GM19099 (cell line): ENCODE results near the gene SLC1A2.

Source experiments
- POLR2A ChIP-seq: IDR thresholded peaks from 3 replicates; pipeline ENCODE4 v1.6.1; 2011; ENCODE audit warnings: low read depth; ENCODE audit not compliant: insufficient read length; ENCODE audit errors: extremely low read depth

SLC1A2 gene

DNA sequence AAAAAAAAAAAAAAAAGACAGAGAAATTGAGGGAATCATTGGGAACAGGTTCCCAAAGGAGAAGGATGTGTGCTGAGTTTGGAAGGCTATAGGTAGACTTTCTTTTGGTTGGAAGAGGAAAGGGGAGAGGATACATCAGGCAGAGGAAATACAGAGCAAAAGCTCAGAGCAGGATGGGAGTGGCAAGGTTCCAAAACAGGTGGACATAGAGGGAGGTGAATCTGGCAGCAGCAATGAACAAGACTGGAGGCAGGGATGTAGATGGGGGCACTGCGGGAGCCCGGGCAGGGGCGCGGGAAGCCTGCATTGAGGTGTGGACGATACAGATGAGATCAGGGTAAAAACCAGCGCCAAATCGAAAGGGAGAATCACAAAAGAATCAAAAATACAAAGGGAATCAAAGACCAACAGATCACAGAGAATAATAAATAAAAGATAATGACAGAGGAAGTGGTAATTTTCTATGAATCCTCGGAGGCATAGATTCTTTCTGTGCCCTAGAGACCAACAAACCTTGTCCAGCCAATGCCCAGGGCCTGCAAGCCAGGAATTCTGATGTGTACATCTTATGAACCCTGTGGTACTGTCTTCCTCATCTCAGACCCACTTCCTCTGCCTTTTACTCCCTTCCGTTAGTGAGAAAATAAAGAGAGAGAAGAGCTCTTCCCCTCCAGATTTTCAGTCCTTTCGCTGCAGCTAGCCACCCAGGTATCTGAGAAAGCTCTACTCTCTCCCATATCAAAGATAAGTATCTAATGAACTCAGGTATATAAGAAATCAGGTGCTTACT, 70.3 kb downstream of the SLC1A2 start:
- no peak for TF ChIP-seq POLR2A

DNA sequence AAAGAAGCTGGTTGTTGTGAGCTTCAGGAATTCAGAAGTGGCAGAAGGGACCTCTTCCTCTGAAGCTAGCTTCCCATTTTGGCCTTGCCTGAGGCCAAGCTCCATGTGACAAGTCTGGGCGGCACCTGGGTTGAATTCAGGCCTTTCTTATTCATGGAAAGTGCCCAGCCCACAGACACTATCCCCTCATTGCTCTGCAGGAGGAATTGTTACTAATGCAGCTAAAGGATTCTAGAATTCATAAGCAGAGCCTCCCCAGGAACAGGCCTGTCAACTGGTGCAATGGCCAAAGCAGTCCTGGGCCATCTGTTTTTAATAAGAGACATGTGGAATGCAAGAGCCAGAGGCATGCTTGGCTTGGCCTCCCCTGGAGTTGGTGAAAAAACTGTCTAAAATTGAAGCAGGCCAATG, 71.4 kb downstream of the SLC1A2 start:
- TF ChIP-seq POLR2A = no peak

DNA sequence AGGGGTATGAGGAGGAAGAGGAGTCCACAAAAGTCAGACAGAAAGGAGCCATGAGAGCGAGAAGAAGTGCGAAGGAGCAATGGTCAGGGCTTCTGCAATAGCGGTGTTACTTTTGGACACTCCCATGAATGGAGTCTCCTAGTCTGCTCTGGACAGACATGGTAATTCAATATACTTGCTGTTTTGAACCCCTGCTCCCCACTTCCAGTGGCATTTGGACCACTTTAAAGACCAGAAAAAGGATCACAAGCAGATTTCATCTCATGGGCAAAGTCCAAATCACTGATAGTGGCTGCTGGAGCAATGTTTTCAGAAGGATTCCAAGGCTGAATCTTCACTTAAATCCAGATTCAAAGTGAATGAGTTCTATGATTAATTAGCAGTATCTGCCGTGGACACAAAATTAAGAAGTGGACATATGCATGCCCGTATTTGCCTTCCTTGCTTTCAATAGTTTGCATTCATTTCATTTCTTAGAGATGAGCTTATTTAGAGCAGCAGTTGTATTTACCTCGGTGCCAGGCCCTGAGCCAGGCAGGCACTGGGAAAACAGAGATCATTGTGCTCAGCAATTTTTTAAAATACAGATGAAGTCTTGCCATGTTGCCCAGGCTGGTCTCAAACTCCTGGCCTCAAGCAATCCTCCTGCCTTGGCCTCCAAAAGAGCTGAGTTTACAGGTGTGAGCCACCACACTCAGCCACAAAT, 72.0 kb downstream of the SLC1A2 start:
- TF ChIP-seq POLR2A = no peak

DNA sequence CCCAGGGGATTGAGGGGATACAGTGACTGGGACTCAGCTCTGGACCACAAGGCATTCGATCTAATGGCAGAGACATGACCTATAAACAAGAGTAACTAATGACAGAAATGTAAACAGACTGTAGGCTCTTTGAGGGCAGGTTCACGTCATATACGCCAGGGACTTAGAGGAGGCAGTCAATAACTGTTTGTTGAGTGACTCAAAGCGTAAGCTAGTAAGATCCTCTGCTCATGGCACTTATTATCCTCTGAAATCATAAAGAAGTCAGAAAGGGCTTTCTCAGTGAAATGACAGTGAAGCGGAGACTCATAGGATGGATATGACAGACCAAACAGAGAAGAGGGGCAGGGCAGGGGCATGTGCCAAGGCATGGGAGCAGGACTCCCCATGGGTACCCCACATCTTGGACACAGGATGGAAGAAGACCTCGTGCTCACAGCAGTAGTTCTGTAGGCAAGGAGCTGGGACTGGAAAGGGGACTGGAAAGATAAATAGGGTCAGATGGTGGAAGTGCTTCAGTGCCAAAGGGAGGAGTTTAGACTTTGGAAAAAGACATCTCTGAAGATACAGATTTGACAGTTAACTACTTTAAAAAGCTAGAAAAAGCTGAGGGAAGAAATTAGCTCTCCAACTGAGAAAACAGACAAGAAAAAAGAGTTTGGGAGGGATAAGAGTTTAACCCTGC, 72.7 kb downstream of the SLC1A2 start:
- TF ChIP-seq POLR2A = no peak

DNA sequence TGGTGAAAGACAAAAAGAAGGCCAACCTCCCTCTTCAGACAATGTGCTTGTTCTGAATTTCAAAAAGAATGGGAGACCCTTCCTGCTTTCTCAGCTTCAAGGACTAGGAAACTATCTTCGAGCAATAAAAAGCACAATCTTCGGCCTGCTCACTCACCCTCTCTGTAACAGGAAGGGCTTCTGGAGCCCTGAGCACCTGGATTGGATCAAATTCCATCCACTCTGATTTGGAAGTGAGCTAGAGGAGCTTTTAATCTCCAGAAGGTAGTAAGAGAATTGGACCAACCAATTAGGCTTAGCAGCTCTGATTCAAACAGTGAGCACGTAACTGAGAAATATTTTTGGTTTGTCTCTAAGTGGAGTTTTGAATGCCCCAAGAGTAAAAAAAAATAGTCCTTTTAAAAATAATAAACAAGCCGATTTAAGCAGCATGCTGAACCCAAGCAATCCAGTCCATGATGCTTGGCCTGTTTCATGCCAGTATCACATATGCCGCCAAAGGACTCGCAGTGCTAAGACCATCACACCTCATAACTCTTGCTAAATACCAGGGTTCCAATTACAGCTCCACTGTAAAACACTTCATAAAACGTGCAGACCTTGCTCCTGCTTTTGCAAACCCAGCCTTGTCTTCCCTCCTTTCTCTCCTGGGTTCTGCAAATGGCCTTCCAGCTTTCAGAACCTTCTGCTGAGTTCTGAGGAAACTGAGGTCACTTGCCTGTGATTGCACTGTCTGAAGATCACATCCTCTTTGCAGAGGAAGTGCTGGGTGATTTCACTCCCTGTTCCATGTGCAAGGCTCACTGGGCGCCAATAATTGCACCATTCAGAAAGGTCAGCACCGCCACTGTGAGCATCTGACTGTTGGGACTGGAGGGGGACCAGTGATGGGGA, 74.4 kb downstream of the SLC1A2 start:
- TF ChIP-seq POLR2A = no peak

DNA sequence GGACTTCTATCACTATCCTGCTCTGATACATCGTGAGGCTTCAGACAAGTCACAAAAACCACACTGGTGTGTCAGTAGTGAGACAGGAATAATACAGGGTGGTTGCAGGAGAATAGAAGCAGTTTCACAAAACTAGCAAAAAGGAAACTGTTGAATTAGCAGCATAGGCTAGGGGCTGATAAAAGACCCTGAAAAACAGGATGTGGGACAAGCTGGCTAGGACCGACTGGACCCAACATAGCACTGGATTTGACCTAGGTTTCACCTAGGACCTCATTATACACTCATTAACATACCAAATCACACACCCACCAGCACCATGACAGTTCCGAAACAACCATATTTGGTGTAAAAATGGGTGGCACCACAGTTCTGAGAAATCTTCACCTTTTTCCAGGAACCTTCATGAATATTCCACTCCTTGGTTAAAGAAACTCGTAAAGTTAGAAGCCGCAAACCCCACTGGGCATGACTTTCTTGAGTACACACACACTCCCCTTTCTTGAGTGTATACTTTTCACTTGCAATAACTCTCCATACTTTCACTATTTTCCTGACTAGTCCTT, 76.2 kb downstream of the SLC1A2 start:
- no peak for TF ChIP-seq POLR2A

DNA sequence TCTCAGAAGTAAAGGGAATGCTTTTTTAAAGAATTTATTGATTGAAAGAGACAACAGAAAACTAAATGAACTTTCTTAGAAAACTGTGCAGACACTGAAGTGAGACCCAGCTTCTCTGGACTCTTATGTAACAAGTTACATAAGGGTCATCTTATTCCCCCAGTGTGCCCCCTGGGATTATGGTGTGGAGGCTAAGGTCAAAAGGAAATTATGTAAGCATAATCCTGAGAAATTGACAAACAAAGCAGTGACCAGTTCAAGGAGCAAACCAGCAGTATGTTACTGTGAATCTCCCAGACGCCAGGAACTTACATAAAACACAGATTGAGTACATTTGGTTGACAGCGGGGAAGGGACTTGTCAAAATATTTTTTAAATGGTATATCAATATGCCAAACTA, 78.6 kb downstream of the SLC1A2 start:
- TF ChIP-seq POLR2A = no peak

DNA sequence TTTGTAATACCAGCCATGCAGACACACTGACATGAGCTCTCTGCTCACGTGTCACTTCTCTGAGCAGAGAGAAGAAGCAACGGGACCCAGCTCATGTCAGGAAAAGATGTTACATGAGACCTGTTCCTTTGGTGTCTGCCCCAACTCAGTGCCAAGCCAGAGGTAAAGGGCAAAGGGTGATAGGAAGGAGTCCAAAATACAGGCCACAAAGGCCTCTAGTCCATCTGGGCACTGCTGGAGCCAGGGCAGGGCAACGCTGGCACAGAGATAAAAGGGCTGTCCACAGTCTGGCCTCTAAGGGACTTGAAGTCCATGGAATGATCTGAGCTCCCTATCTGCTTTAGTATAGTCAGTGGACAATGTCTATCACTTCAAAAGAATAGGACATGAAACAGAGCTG, 79.3 kb downstream of the SLC1A2 start:
- no peak for TF ChIP-seq POLR2A

DNA sequence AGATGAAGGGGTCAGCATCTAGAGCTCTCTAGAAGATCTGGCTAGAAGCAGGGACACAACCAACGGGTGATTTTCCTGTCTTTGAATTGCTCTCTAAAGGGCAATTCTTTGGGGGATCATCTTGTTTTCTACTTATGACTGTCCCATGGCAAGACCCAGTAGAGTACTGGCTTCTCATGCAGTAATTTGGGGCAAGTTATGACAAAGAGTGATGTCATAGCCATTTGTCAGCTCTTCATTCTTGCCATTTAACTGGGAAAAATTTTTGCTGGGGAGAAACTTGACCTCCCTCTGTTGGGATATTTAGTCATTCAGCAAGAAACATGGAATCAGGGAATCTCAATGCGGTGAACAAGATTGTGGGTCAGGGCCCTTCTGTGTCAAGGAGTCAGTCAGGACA, 80.4 kb downstream of the SLC1A2 start:
- no peak for TF ChIP-seq POLR2A

DNA sequence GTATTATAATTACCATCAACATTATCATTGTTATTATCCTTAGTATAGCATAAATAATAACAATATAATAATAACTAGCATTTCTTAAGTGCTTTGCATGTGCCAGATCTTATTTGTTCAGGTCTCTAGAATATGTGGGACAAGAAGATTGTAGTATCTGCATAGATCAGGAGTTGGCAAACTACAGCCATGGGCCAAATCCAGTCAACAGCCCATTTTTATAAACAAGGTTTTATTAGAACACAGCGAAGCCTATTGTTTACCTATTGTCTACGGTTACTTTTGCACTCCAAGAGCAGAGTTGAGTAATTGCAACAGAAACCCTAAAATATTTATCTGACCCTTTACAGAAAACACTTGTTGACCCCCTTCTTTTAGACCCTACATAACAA, 81.4 kb downstream of the SLC1A2 start:
- no peak for TF ChIP-seq POLR2A

DNA sequence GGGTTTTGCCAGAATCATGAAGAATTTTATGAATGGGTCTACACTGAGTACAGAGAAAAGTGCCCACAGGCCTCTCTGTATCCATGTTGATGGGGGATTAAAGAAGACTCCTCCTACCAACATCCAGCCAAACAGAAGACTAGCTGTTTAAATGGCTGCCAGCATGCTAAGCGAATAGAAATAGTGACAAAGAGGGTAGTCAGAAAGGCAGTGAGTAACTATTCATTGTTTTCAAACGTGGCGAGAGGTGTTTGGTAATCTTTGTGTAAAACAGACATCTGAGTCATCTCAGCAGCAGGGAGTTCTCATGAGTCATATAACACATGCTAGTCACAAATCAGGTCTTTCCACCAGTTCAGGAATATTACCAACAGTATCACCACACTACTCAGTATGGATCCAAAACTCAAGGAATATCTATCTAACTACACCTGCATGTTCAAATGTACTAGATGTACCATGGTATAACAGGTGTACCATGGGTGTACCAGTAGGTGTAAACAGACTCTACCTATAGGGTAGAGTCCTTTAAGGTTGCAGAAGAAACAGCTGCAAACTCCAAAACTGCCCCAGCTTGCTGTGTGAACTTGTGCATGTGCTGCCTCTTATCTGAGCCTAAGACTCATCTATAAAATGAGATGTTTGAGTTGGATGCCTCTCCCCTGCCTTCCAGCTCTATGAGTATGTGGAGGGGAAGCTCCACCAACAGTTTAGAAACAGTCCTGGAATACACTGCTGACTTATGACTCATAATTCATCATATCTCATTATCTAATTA, 82.0 kb downstream of the SLC1A2 start:
- TF ChIP-seq POLR2A = no peak

DNA sequence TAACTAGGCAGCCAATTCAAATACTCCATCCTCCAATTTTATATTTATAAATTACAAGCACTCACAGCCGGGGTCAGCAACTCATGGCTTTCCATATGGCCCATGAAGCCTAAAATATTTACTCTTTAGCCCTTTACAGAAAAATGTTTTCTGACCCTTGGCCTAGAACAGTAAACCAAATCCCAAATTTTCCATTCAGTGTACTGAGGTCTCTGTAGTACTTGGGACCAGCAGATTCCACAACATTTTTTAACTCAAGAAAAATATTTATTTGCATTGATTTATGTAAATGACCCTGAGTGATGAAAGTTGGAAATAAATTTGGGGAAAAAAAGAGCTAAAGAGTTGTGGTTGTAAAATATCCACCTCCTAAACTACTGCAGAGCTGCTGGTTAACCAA, 82.6 kb downstream of the SLC1A2 start:
- no peak for TF ChIP-seq POLR2A

DNA sequence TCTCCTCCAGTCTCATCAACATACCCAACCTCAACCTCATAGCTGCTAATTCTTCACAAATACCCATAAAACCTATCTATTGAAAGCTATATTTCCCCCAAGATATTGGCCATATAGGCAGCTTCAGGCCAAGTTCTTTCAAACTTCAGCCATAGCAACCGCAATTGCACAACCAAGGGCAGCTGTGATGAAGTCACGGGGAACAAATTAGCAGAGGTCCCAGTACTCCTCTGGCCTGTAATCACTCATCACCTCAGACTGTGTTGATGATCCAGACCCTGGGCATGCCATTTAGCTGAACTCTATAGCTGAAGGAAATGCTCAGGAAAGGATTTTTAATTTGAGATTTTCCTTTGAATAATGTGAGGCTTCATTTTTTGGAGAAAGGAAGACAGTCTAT, 84.1 kb downstream of the SLC1A2 start:
- TF ChIP-seq POLR2A = no peak
